GM12878 (cell line): ENCODE data around the gene TRIP11.

Source experiments
- CTCF ChIP-seq, 3 experiments: IDR thresholded peaks in 2 of 3; conservative IDR thresholded peaks in 1 of 3; 2 replicates each; pipeline ENCODE4 v1.5.1; 2011; ENCODE audit warnings: low read depth in 3 of 3, low read length in 3 of 3, mild to moderate bottlenecking in 3 of 3, control low read depth in 2 of 3, moderate library complexity in 2 of 3, inconsistent platforms in 1 of 3, mixed read lengths in 1 of 3; ENCODE audit not compliant: control insufficient read depth in 2 of 3, insufficient read depth in 1 of 3; ENCODE audit errors: extremely low read depth in 1 of 3
- EZH2 ChIP-seq: IDR thresholded peaks from 2 replicates; pipeline ENCODE4 v1.6.1; 2012; ENCODE audit warnings: low read depth, mild to moderate bottlenecking, control low read depth, inconsistent platforms, low read length, borderline replicate concordance; ENCODE audit not compliant: control insufficient read depth
- POLR2A ChIP-seq: IDR thresholded peaks from 2 replicates; pipeline ENCODE4 v1.6.1; 2011; ENCODE audit warnings: low read depth, mild to moderate bottlenecking, low read length
- RCOR1 ChIP-seq: conservative IDR thresholded peaks from 2 replicates; pipeline ENCODE4 v1.6.1; 2012; ENCODE audit warnings: low read depth, low read length, improper control_type of control experiment
- TF ChIP-seq, protein P1 (sequence below): IDR thresholded peaks from 2 replicates; pipeline ENCODE4 v1.6.1; 2011; ENCODE audit warnings: mild to moderate bottlenecking, low read depth, low read length, moderate library complexity; ENCODE audit not compliant: insufficient replicate concordance

DNA sequence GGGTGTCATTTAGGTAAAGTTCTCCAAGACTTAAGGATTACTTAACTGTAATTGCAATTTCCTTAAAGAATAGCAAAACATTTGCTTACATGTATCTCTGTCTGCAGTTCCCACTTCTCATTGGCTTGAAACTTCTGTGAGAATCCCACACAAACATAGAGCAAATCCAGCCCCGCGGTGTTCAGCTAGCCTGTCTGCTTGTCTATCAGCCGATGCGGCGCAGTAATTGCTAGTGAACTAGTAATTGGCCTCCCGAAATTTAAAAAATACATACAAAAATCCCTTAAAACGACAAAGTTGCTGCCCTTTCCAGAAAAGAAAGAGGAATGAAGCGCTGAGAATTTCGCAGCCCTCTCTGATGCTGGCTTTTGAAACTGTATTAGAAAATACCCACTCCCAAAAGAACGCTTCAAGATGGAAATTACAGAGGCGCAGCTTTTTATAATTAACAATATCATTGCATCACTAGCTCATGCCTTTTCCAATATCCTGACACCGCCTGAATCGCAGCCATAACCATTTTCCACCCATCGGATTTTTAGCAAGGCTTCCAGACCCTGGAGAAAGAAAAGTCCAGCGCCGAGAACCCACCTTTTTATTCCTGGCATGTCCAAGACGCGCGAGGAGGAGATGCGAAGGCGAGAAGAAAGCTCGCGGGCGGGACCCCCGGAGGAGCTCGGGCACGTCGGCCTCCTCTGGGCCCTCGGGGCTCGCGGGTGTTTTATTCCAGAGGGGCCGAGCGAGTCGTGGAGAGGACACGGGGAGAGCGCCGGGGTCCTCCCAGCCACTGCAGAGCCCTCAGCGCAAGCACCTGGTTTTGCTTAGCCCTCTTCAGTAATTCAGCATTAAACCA is 93.0 kb downstream of the TRIP11 start:
- no peak for TF ChIP-seq EZH2
- no peak for TF ChIP-seq CTCF (IDR thresholded peaks at IDR 0.05 in 2 of 3, conservative IDR thresholded peaks at IDR 0.05 in 1 of 3; ENCODE audit: control insufficient read depth in 2 of 3, extremely low read depth in 1 of 3, insufficient read depth in 1 of 3, low read depth in 3 of 3, low read length in 3 of 3)
- TF ChIP-seq, protein P1, sequence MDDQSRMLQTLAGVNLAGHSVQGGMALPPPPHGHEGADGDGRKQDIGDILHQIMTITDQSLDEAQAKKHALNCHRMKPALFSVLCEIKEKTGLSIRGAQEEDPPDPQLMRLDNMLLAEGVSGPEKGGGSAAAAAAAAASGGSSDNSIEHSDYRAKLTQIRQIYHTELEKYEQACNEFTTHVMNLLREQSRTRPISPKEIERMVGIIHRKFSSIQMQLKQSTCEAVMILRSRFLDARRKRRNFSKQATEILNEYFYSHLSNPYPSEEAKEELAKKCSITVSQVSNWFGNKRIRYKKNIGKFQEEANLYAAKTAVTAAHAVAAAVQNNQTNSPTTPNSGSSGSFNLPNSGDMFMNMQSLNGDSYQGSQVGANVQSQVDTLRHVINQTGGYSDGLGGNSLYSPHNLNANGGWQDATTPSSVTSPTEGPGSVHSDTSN, result no peak
- no peak for TF ChIP-seq RCOR1
- no peak for TF ChIP-seq POLR2A
